ENCODE data around the gene BLOC1S4.

The BLOC1S4 gene

DNA sequence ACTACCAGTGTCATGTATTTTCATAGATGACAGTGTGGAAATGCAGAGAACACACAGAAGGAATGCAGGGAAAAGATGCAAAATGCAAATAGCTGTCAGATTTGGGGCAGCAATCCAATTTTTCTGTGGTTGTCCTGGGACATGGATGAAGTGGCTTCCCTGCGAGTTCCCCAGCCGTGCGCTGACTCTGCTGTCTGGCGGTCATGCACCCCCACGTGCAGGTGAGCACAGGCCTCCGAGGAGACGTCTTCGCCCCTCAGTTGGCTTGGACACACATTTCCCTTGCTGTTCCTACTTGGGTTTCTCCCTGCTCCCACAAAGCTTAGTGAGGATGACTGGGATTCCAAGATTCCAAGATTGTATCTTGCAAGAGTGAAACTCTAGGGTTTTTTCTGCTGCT lies 24.4 kb downstream of the BLOC1S4 start:
- DNase-seq (ENCODE audit: low read depth), result no peak
- TF ChIP-seq, protein P1, sequence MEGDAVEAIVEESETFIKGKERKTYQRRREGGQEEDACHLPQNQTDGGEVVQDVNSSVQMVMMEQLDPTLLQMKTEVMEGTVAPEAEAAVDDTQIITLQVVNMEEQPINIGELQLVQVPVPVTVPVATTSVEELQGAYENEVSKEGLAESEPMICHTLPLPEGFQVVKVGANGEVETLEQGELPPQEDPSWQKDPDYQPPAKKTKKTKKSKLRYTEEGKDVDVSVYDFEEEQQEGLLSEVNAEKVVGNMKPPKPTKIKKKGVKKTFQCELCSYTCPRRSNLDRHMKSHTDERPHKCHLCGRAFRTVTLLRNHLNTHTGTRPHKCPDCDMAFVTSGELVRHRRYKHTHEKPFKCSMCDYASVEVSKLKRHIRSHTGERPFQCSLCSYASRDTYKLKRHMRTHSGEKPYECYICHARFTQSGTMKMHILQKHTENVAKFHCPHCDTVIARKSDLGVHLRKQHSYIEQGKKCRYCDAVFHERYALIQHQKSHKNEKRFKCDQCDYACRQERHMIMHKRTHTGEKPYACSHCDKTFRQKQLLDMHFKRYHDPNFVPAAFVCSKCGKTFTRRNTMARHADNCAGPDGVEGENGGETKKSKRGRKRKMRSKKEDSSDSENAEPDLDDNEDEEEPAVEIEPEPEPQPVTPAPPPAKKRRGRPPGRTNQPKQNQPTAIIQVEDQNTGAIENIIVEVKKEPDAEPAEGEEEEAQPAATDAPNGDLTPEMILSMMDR (conservative IDR thresholded peaks at IDR 0.05; ENCODE audit: control insufficient read depth, insufficient read depth, low read depth, low read length), result no peak

DNA sequence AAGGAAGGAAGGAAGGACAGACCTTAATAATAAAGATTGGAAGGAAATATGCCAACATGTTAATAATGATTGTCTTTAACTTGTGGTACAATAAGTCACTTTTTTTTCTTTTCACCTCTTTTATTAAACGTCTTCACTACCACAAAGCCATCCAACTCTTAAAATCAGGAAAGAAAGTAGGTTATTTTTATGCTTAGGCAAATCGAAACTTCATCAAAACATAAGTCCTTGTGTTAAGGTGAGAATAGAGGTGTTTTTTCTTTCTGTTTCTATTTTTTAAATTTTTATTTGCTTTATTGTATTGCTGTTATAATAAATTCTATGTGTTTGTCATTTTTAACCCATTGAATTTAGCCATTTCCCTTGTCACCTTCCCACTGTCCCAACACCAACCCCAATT lies 26.5 kb downstream of the BLOC1S4 start:
- no peak overlapping the region for H3K4me3 ChIP-seq (ENCODE audit: control insufficient read depth, low read depth, low read length)
- TF ChIP-seq, protein P1 (conservative IDR thresholded peaks at IDR 0.05; ENCODE audit: control insufficient read depth, insufficient read depth, low read depth, low read length), result no peak
- DNase-seq (ENCODE audit: low read depth), result no peak

More for the DNA sequence above, 24.4 kb downstream of the BLOC1S4 start:
- H3K4me3 ChIP-seq (ENCODE audit: control insufficient read depth, low read depth, low read length), result no peak overlapping the region

DNA sequence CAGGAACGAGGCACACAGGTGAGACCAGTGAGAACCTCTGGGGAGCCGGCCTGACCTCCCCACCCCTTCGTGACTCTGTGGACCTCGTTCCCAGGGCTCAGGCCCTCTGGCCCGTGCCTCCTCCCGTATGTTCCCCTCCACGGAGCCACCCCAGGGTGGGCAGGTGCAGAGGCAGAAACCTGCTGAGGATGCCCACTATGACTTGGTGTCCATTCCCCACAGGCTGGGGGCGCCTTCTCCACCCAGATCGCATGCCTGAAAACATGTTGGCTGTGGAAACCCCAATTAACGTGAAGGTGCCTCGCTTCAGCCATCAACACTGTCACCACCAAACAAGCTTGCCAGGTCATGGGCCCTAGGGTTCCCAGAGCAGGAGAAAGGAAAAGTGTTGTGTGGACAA lies 27.0 kb downstream of the BLOC1S4 start:
- DNase-seq (ENCODE audit: low read depth), result no peak
- TF ChIP-seq, protein P1 (conservative IDR thresholded peaks at IDR 0.05; ENCODE audit: control insufficient read depth, insufficient read depth, low read depth, low read length), result no peak
- no peak overlapping the region for H3K4me3 ChIP-seq (ENCODE audit: control insufficient read depth, low read depth, low read length)

DNA sequence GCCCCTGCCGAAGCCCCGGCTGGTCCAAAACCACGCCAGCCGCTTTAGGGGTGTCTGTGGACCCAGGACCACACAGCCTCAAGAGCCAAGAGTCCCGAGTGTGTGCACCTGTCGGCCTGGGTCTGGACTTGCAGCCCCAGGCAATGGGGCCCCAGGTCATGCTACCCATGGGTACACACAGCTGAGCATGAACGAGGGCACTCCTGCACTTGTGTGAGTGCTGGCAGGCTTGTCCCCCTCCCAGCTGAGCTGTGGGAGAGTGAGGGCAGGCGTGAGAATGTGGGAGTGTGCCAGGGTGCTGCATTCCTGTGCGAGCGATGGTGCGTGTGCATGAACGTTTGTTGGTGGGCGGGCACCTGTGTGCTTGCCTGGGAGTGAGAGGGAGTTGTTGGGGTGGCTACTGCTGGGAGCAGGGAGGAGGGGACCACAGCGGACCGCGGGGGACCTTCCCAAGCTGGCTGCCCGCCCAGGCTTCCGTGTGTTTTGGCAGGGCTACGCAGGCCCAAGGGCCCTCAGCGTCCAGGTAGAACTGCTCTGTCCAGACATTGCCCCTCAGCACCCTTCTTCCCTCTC lies 30.8 kb downstream of the BLOC1S4 start:
- no peak for DNase-seq (ENCODE audit: low read depth)
- no peak overlapping the region for H3K4me3 ChIP-seq (ENCODE audit: control insufficient read depth, low read depth, low read length)
- TF ChIP-seq, protein P1 (conservative IDR thresholded peaks at IDR 0.05; ENCODE audit: control insufficient read depth, insufficient read depth, low read depth, low read length), result no peak

DNA sequence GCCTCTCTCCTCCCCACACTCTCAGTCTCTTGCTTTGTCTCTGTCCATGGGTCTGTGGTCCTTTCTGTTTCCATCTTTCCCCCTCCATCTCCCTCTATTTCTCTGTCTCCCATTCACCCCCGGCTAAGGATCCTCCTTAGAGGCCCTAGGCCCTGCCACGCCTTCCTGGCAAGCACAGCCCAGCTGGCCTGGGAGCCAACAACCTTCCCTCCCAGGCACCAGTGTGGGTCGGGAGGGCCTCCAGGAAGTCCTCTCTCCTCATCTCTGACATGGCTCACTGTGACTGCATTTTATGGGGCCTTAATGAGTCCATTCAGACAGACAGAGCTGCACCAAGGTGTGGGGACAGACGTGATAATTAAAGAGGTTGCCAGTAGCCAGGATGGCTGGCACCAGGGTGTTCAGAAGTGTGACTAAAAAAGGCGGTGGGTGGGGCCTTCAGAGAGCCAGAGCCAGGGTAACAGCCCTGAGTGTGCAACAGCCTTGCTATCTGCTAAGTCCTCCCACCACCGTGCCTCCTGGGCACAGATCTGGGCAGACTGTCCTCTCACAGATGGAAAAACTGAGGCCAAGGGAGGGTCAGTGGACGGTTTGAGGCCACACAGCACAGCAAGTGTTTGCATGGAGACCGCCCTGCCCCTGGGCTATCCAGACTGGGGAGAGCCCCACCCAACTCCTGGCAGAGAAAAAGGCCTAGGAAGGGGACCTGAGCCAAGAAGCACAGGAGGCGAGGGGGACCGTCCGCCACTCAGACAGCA lies 31.5 kb downstream of the BLOC1S4 start:
- DNase-seq (ENCODE audit: low read depth), result peak; percentile 13
- TF ChIP-seq, protein P1 (conservative IDR thresholded peaks at IDR 0.05; ENCODE audit: control insufficient read depth, insufficient read depth, low read depth, low read length), result no peak
- H3K4me3 ChIP-seq (ENCODE audit: control insufficient read depth, low read depth, low read length), result no peak overlapping the region

DNA sequence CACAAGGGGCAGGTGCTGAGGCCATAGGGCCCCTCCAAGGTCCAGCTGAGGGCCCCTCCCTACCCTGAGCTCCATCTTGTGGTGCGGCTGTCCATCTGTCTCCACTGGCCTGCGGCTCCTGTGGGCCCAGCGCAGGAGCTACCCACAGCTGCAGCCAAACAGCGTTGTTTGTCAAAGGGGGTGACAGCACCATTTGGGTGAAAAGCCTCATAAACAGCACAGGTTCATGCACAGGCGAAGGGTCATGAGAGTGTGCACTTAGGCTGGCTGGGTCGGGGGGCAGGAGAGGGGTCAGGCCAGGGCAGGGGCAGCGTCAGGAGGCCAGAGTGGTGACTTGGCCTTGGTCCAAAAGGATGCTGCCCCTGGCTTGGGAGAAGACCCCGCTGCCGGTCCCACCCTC lies 32.3 kb downstream of the BLOC1S4 start:
- TF ChIP-seq, protein P1 (conservative IDR thresholded peaks at IDR 0.05; ENCODE audit: control insufficient read depth, insufficient read depth, low read depth, low read length), result no peak
- H3K4me3 ChIP-seq (ENCODE audit: control insufficient read depth, low read depth, low read length), result no peak overlapping the region
- no peak for DNase-seq (ENCODE audit: low read depth)

All from fibroblast of mammary gland (primary cell).